HepG2 (cell line): Measurements from ENCODE around the gene ZWILCH. TPM values are rescaled to one million over a fixed set of nuclear protein-coding genes. Genes with fewer than 3 reads are reported as not detected.

Experiments
- ATAD3A ChIP-seq: sonication (generic); formaldehyde crosslinking; IDR thresholded peaks from 2 replicates; pipeline ENCODE4 v1.4.0; 2020; ENCODE audit warnings: missing genetic modification reagents
- CBFB ChIP-seq: sonication (generic); formaldehyde crosslinking; IDR thresholded peaks from 2 replicates; pipeline ENCODE4 v1.4.0; 2020; ENCODE audit warnings: missing genetic modification reagents
- CHCHD3 ChIP-seq: sonication (generic); formaldehyde crosslinking; IDR thresholded peaks from 2 replicates; pipeline ENCODE4 v1.8.0; 2022; ENCODE audit warnings: mild to moderate bottlenecking, missing genetic modification reagents, moderate library complexity
- CREB3 ChIP-seq: sonication (generic); formaldehyde crosslinking; IDR thresholded peaks from 2 replicates; pipeline ENCODE4 v1.5.0; 2020; ENCODE audit warnings: missing genetic modification reagents
- HMG20A ChIP-seq: IDR thresholded peaks from 2 replicates; pipeline ENCODE4 v1.6.1; 2016; ENCODE audit warnings: borderline replicate concordance
- PITX1 ChIP-seq: sonication (generic); formaldehyde crosslinking; IDR thresholded peaks from 2 replicates; pipeline ENCODE4 v1.5.1; 2020; ENCODE audit warnings: mild to moderate bottlenecking, missing genetic modification reagents
- POGZ ChIP-seq: sonication (generic); formaldehyde crosslinking; IDR thresholded peaks from 2 replicates; pipeline ENCODE4 v1.4.0; 2020; ENCODE audit warnings: mild to moderate bottlenecking, missing genetic modification reagents
- TBX3 ChIP-seq: fragments of 450-650 bp; IDR thresholded peaks from 2 replicates; pipeline ENCODE4 v1.6.1; 2017; ENCODE audit warnings: antibody characterized with exemption, mild to moderate bottlenecking, inconsistent platforms, borderline replicate concordance
- ZBTB34 ChIP-seq: sonication (generic); formaldehyde crosslinking; IDR thresholded peaks from 2 replicates; pipeline ENCODE4 v1.8.0; 2022; ENCODE audit warnings: mild to moderate bottlenecking, missing genetic modification reagents
- ZBTB43 ChIP-seq: sonication (generic); formaldehyde crosslinking; conservative IDR thresholded peaks from 2 replicates; pipeline ENCODE4 v1.4.0; 2020; ENCODE audit warnings: missing genetic modification reagents
- ZFP1 ChIP-seq: IDR thresholded peaks from 2 replicates; pipeline ENCODE4 v1.6.1; 2016
- ZNF234 ChIP-seq: sonication (generic); formaldehyde crosslinking; conservative IDR thresholded peaks from 2 replicates; pipeline ENCODE4 v1.5.1; 2020; ENCODE audit warnings: mild to moderate bottlenecking, missing genetic modification reagents
- ZNF547 ChIP-seq: sonication (generic); formaldehyde crosslinking; IDR thresholded peaks from 2 replicates; pipeline ENCODE4 v1.5.1; 2020; ENCODE audit warnings: mild to moderate bottlenecking, missing genetic modification reagents
- ZNF75D ChIP-seq: sonication (generic); formaldehyde crosslinking; IDR thresholded peaks from 2 replicates; pipeline ENCODE4 v1.8.1; 2023; ENCODE audit warnings: missing genetic modification reagents, mild to moderate bottlenecking, borderline replicate concordance
- ZNF766 ChIP-seq: sonication (generic); formaldehyde crosslinking; IDR thresholded peaks from 2 replicates; pipeline ENCODE4 v1.5.0; 2020; ENCODE audit warnings: missing genetic modification reagents, borderline replicate concordance
- ZNF770 ChIP-seq: sonication (generic); formaldehyde crosslinking; IDR thresholded peaks from 2 replicates; pipeline ENCODE4 v1.5.0; 2020; ENCODE audit warnings: mild to moderate bottlenecking, missing genetic modification reagents
- polyA plus RNA-seq, 8 experiments: library from polyadenylated mRNA; depleted of rRNA in 3 of 8; stranded (reverse) in 7 of 8; unstranded in 1 of 8; fragments of >200 nt; fragmentation: Illumina TruSeq in 4 of 8; extraction: Trizol in 4 of 8; gene quantifications; 2 replicates each; pipeline versions ENCODE4 v1.2.1 to v1.2.3, GENCODE V29; 2011 to 2016; ENCODE audit warnings: low read depth in 4 of 8, missing spikeins in 1 of 8, mixed read lengths in 1 of 8; ENCODE audit not compliant: insufficient read depth in 1 of 8
- total RNA-seq, 5 experiments: library from RNA; depleted of rRNA; stranded (reverse); fragments of >200 nt; fragmentation: Illumina TruSeq; extraction: Trizol; gene quantifications; 2 replicates each; pipeline ENCODE4 v1.2.3, GENCODE V29; 2016; ENCODE audit warnings: low read depth in 1 of 5

ZWILCH gene
- total and polyA plus RNA-seq, 2 of the 13 experiments (the other 11 are each of a cell fraction or from before 2014, with no cell fraction given): 9.5 to 27.8 TPM

- 0 out of 2 replicates have a peak, but pooled peaks have one; percentile 25 for TF ChIP-seq TBX3
- TF ChIP-seq ATAD3A (CRISPR knock-in tag): no peak
- TF ChIP-seq ZBTB34 (CRISPR knock-in tag): 0 out of 2 replicates have a peak, but pooled peaks have one; percentile 71
- TF ChIP-seq ZNF766 (CRISPR knock-in tag): no peak
- no peak for TF ChIP-seq ZNF234 (CRISPR knock-in tag)
- no peak for TF ChIP-seq ZNF770 (CRISPR knock-in tag)
- no peak for TF ChIP-seq CREB3 (CRISPR knock-in tag)
- 0 out of 2 replicates have a peak, but pooled peaks have one; percentile 46 for TF ChIP-seq CHCHD3 (CRISPR knock-in tag)
- no peak for TF ChIP-seq ZNF547 (CRISPR knock-in tag)
- no peak; the same call in 1 of the 2 replicates for TF ChIP-seq CBFB (CRISPR knock-in tag)
- TF ChIP-seq PITX1 (CRISPR knock-in tag): 0 out of 2 replicates have a peak, but pooled peaks have one; percentile 34
- no peak for TF ChIP-seq HMG20A (CRISPR knock-in tag)
- no peak for TF ChIP-seq ZNF75D
- 0 out of 2 replicates have a peak, but pooled peaks have one; percentile 9 for TF ChIP-seq ZBTB43 (CRISPR knock-in tag)
- TF ChIP-seq POGZ: peak; percentile 96
- 0 out of 2 replicates have a peak, but pooled peaks have one; percentile 52 for TF ChIP-seq ZFP1 (CRISPR knock-in tag)
These were observed 7.3 kb upstream of the ZWILCH start, which contains the start of gene SNAPC5 (continued) for GRCh38 chr15:66497502-66498455.
